ENCODE data around the gene NUTM1. TPM values are rescaled to one million over a fixed set of nuclear protein-coding genes. Genes with fewer than 3 reads are reported as not detected.

The NUTM1 gene
- total RNA-seq, 4 donors from 2014 or later = not detected

DNA sequence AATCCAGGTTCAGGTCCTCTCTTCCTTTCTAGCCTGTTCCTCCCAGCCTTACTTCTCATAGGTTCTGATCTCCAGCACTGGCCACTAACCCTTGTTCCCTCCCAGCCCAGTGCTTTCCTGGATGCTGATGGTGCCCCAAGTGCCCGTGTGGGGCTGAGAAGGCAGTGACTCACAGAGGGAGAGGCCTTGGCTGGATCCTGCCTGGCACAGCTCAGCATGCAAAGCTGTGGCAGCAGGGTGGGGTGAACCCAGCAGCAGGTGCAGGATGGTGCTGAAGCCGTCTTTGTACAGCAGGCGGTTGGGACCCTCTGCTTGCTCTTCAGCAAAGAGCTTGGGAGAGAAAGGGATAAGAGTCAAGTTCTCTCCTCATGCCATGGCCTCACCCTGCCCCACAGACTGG, 16.3 kb downstream of the NUTM1 start:
- intact Hi-C loops (cut with DNase I; ENCODE audit: low total_unique reads) = no loop called here
- peak overlapping the region in 3 of 4 donors; percentile 54 to 98 (median 54) for H3K27ac ChIP-seq
- in situ Hi-C loops (cut with MboI; ENCODE audit: low pct_ligation_motif_present in 1 of 4, low pct_unique_long_range_greater_than_20kb in 1 of 4, low sequenced_read_pairs in 3 of 4) = loop anchor here in 3 of 4 donors (25.0 kb wide), 3 partner anchors 122 to 272 kb away; partner anchors contain the start of genes EMC4 (in 1 of the 3), EMC7 (in 1 of the 3) and PGBD4 (in 1 of the 3)
- H3K4me3 ChIP-seq = no peak overlapping the region
- WGBS, 2 donors (ENCODE audit: low coverage in 1 of 2) = 71% methylated on average over 3 of the region's 3 CpGs; no CpG with 5 or more reads in 1 of the 2 donors
- no peaks in the 10 kb centered on the region for H3K9me3 ChIP-seq
- peak; percentile 58 for DNase-seq
- peaks cover 0 to 33% (median 7%) of the 10 kb centered on the region in 4 donors for H3K36me3 ChIP-seq
- H3K4me1 ChIP-seq = peaks cover 0 to 51% (median 20%) of the 10 kb centered on the region in 4 donors
- H3K27me3 ChIP-seq = no peaks in the 10 kb centered on the region
- TF ChIP-seq EP300 (IDR thresholded peaks at IDR 0.05; ENCODE audit: low read depth) (no peak), POLR2AphosphoS5 (IDR thresholded peaks at IDR 0.05) (peak in 1 of 3 donors; percentile 12)

DNA sequence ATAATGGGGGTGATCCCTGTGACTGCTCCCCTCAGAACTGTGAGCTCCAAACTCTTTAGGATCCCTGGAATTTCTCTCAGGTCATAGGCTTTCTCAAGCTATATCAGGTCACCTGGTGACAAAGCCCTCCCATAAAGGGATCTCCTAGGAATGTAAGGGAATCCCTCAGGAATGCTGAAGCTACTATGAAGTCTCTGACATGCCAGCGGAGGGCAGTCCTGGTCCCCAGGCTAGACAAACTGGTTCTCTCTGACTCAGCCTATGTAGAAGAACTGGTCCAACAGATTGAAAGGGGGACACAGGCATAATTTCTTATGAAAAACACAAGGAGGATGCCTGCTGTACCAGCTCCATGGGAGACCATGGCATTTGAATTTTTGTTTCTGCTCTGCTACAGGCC, 17.2 kb downstream of the NUTM1 start:
- WGBS, 2 donors (ENCODE audit: low coverage in 1 of 2) = 75% methylated on average over 1 of the region's 1 CpG; no CpG with 5 or more reads in 1 of the 2 donors
- Histone ChIP-seq H3K27me3 (no peaks in the 10 kb centered on the region), H3K4me1 (peaks cover 5 to 59% (median 26%) of the 10 kb centered on the region in 4 donors), H3K4me3 (no peak overlapping the region), H3K36me3 (peaks cover 0 to 33% (median 7%) of the 10 kb centered on the region in 4 donors), H3K27ac (peak overlapping the region in 3 of 4 donors; percentile 36 to 98 (median 54)), H3K9me3 (no peaks in the 10 kb centered on the region)
- no peak for TF ChIP-seq EP300 (IDR thresholded peaks at IDR 0.05; ENCODE audit: low read depth)
- TF ChIP-seq POLR2AphosphoS5 (IDR thresholded peaks at IDR 0.05) = no peak
- TF ChIP-seq, protein P1, sequence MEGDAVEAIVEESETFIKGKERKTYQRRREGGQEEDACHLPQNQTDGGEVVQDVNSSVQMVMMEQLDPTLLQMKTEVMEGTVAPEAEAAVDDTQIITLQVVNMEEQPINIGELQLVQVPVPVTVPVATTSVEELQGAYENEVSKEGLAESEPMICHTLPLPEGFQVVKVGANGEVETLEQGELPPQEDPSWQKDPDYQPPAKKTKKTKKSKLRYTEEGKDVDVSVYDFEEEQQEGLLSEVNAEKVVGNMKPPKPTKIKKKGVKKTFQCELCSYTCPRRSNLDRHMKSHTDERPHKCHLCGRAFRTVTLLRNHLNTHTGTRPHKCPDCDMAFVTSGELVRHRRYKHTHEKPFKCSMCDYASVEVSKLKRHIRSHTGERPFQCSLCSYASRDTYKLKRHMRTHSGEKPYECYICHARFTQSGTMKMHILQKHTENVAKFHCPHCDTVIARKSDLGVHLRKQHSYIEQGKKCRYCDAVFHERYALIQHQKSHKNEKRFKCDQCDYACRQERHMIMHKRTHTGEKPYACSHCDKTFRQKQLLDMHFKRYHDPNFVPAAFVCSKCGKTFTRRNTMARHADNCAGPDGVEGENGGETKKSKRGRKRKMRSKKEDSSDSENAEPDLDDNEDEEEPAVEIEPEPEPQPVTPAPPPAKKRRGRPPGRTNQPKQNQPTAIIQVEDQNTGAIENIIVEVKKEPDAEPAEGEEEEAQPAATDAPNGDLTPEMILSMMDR (IDR thresholded peaks at IDR 0.05) = no peak
- no peak for TF ChIP-seq POLR2A (IDR thresholded peaks at IDR 0.05)
- in situ Hi-C loops (cut with MboI; ENCODE audit: low pct_ligation_motif_present in 1 of 4, low pct_unique_long_range_greater_than_20kb in 1 of 4, low sequenced_read_pairs in 3 of 4) (loop anchor here (10.0 to 25.0 kb wide), 4 partner anchors 115 to 273 kb away; partner anchors contain the start of genes EMC4 (in 1 of the 4), EMC7 (in 1 of the 4) and PGBD4 (in 1 of the 4)), intact Hi-C loops (cut with DNase I; ENCODE audit: low total_unique reads) (loop anchor here (10.0 kb wide), 1 partner anchor 115 kb away; no protein-coding TSS in a partner anchor)
- no peak for DNase-seq

DNA sequence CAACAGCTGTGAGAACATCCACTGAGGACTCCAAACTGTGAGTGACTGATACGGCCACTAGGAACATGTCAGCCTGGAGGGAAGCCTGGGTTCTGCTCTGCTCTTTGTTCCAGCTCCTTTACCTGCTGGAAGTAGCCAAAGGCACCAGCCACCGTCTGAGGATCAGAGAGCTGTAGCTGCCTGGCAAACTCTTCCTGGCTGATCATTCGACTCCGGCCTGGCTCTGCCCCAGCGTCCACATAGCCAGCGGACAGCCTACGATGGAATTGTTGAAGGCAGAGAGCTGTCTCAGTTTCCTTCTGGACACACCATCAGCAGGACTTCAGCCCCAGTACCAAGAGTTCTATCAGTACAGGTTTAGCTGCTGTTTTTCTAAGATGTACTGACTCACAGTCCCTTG, 18.2 kb downstream of the NUTM1 start:
- no peak for DNase-seq
- no peaks in the 10 kb centered on the region for H3K27me3 ChIP-seq
- H3K36me3 ChIP-seq = peaks cover 0 to 30% (median 7%) of the 10 kb centered on the region in 4 donors
- no peaks in the 10 kb centered on the region for H3K9me3 ChIP-seq
- WGBS, 2 donors (ENCODE audit: low coverage in 1 of 2) = 80 to 92% methylated on average over 1 to 7 of the region's 7 CpGs
- in situ Hi-C loops (cut with MboI; ENCODE audit: low pct_ligation_motif_present in 1 of 4, low pct_unique_long_range_greater_than_20kb in 1 of 4, low sequenced_read_pairs in 3 of 4) (loop anchor here (10.0 to 25.0 kb wide), 4 partner anchors 116 to 274 kb away; partner anchors contain the start of genes EMC4 (in 1 of the 4), EMC7 (in 1 of the 4) and PGBD4 (in 1 of the 4)), intact Hi-C loops (cut with DNase I; ENCODE audit: low total_unique reads) (loop anchor here (10.0 kb wide), 1 partner anchor 116 kb away; no protein-coding TSS in a partner anchor)
- TF ChIP-seq POLR2AphosphoS5 (IDR thresholded peaks at IDR 0.05) = no peak
- no peak for TF ChIP-seq POLR2A (IDR thresholded peaks at IDR 0.05)
- TF ChIP-seq, protein P1 (IDR thresholded peaks at IDR 0.05) = no peak
- TF ChIP-seq EP300 (IDR thresholded peaks at IDR 0.05; ENCODE audit: low read depth) = no peak
- H3K4me1 ChIP-seq = peaks cover 5 to 69% (median 33%) of the 10 kb centered on the region in 4 donors
- peak overlapping the region; percentile 78 to 99 (median 90) for H3K27ac ChIP-seq
- no peak overlapping the region for H3K4me3 ChIP-seq

DNA sequence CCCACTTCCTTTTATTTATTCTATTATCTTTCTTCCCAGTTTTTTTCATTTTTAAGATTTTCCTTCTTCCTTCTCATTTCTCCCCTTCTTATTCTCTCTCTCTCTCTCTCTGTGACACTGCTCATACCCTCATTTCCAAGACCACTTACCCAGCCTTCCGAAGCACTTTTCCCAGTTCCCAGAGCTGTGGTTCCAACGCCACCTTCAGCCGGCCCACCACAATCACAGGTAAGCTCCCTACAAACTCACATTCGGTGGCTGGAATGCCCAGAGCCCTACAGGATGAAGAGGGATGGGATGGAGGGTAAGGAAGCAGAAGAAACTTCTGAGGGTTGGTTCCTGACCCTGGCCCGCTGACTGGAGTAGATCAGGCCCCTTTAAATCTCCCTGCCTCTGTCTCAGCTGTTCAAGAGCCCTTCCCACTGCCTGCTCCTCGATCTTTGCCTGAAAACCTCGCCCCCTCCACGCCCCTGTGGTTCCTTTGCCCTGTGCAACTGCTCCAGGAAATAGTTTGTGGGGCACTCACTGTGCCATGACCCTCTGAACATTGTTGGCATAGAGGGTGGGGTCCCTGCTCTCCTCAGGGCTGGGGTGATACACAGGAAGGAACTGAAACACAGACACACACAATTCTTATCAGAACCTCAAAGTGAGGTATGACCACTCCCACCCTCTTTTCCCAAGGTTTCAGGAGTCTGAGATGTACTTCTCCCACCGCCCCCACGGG, 19.1 kb downstream of the NUTM1 start:
- Histone ChIP-seq H3K4me3 (peak overlapping the region in 1 of 4 donors; percentile 21), H3K36me3 (peaks cover 0 to 21% (median 7%) of the 10 kb centered on the region in 4 donors), H3K9me3 (no peaks in the 10 kb centered on the region), H3K4me1 (peaks cover 5 to 69% (median 33%) of the 10 kb centered on the region in 4 donors), H3K27ac (peak overlapping the region; percentile 82 to 99 (median 90)), H3K27me3 (no peaks in the 10 kb centered on the region)
- intact Hi-C loops (cut with DNase I; ENCODE audit: low total_unique reads) = loop anchor here (10.0 kb wide), 1 partner anchor 117 kb away; no protein-coding TSS in a partner anchor
- in situ Hi-C loops (cut with MboI; ENCODE audit: low pct_ligation_motif_present in 1 of 4, low pct_unique_long_range_greater_than_20kb in 1 of 4, low sequenced_read_pairs in 3 of 4) = loop anchor here (10.0 to 25.0 kb wide), 4 partner anchors 117 to 275 kb away; partner anchors contain the start of genes EMC4 (in 1 of the 4), EMC7 (in 1 of the 4) and PGBD4 (in 1 of the 4)
- peak; percentile 87 for DNase-seq
- 46 to 64% methylated on average over 4 to 10 of the region's 10 CpGs for WGBS, 2 donors (ENCODE audit: low coverage in 1 of 2)
- TF ChIP-seq POLR2A (IDR thresholded peaks at IDR 0.05) (peak; percentile 78), POLR2AphosphoS5 (IDR thresholded peaks at IDR 0.05) (peak; percentile 11 to 91 (median 77)), EP300 (IDR thresholded peaks at IDR 0.05; ENCODE audit: low read depth) (peak; percentile 82)
- TF ChIP-seq, protein P1 (IDR thresholded peaks at IDR 0.05) = no peak
